Fibroblast of lung (primary cell): Measurements from ENCODE around the gene LYPLAL1.

Experiments
- CTCF ChIP-seq, 2 donors: IDR thresholded peaks in 1 of 2; conservative IDR thresholded peaks in 1 of 2; 1 replicate in 1 of 2; 2 replicates in 1 of 2; pipeline ENCODE4 v1.5.1; 2011 to 2012; ENCODE audit warnings: low read length in 2 of 2, control low read depth in 1 of 2, inconsistent platforms in 1 of 2, low read depth in 1 of 2, mild to moderate bottlenecking in 1 of 2
- EZH2 ChIP-seq: IDR thresholded peaks from 2 replicates; pipeline ENCODE4 v1.5.1; 2012; ENCODE audit warnings: low read length, control low read depth, mild to moderate bottlenecking; ENCODE audit errors: missing control alignments

- TF ChIP-seq CTCF (conservative IDR thresholded peaks at IDR 0.05 in 1 of 2, IDR thresholded peaks at IDR 0.05 in 1 of 2; ENCODE audit: low read depth in 1 of 2, low read length in 2 of 2), result no peak
- TF ChIP-seq EZH2, result no peak
Observed at GRCh38 chr1:219175212-219175564, 1.5 kb downstream of the LYPLAL1 start.
